Endothelial cell of umbilical vein (primary cell): Measurements from ENCODE around the gene UBE2U. TPM values are rescaled to one million over a fixed set of nuclear protein-coding genes. Genes with fewer than 3 reads are reported as not detected.

Experiments used
- BruUV-seq: library from RNA; stranded (reverse); fragments of 400-500 nt; replicated peaks from 2 replicates; lab custom pipeline; 2021; lab: Mats Ljungman, UMichigan
- CTCF ChIA-PET: fragments of 300-600, 350-600 bp; sonication (Branson Sonifier 250); formaldehyde crosslinking; loops from one replicate; lab custom pipeline; 2021; ENCODE audit warnings: antibody characterized with exemption, inconsistent platforms; lab: Charles Lee
- POLR2A ChIA-PET: fragments of 300-600, 350-600 bp; sonication (Branson Sonifier 250); formaldehyde crosslinking; loops from one replicate; lab custom pipeline; 2021; ENCODE audit warnings: antibody characterized with exemption, inconsistent platforms; lab: Charles Lee
- DNase-seq: peaks from one replicate; pipeline ENCODE4 v3.0.0-alpha.2; 2011; ENCODE audit warnings: low read depth, low spot score
- FAIRE-seq: peaks from 2 replicates; lab custom pipeline; 2011; peaks lifted over from hg19 to GRCh38; lab: Jason Lieb, UNC
- H2AFZ ChIP-seq: 2 replicates; pipeline ENCODE4 v1.6.0; 2012; ENCODE audit warnings: low read depth, low read length, control low read depth, inconsistent platforms
- H3K27ac ChIP-seq: 2 replicates; pipeline ENCODE4 v1.5.1; 2011; ENCODE audit warnings: low read depth, mild to moderate bottlenecking, control low read depth, low read length, moderate library complexity; ENCODE audit not compliant: insufficient read depth
- H3K27me3 ChIP-seq, 2 experiments: 2 replicates each; pipeline versions ENCODE4 v1.6.0 to v1.6.1; 2011; ENCODE audit warnings: low read length in 2 of 2, mixed read lengths in 1 of 2; ENCODE audit not compliant: control insufficient read depth in 2 of 2, insufficient read depth in 2 of 2
- H3K36me3 ChIP-seq, 2 experiments: 2 replicates in 1 of 2; 3 replicates in 1 of 2; pipeline ENCODE4 v1.5.1; 2011; ENCODE audit warnings: low read length in 2 of 2, mild to moderate bottlenecking in 1 of 2, moderate library complexity in 1 of 2; ENCODE audit not compliant: control insufficient read depth in 2 of 2, insufficient read depth in 2 of 2; ENCODE audit errors: extremely low read depth in 1 of 2
- H3K4me1 ChIP-seq: 3 replicates; pipeline ENCODE4 v1.5.1; 2011; ENCODE audit warnings: mild to moderate bottlenecking, low read length; ENCODE audit not compliant: control insufficient read depth, insufficient read depth; ENCODE audit errors: extremely low read depth
- H3K4me2 ChIP-seq: 2 replicates; pipeline ENCODE4 v1.6.1; 2011; ENCODE audit warnings: low read length, control low read depth, mixed read lengths; ENCODE audit not compliant: insufficient read depth
- H3K4me3 ChIP-seq, 3 experiments: fragments of 200-600 bp in 1 of 3; sonication (generic), shearing (Covaris generic) in 1 of 3; replicated peaks in 1 of 3; 2 replicates each; pipeline ENCODE4 v1.5.1; 2011 to 2016; ENCODE audit warnings: control low read depth in 3 of 3, low read length in 3 of 3, mild to moderate bottlenecking in 2 of 3, inconsistent platforms in 1 of 3, low read depth in 1 of 3, moderate library complexity in 1 of 3; ENCODE audit not compliant: insufficient read depth in 1 of 3
- H3K79me2 ChIP-seq: 2 replicates; pipeline ENCODE4 v1.6.0; 2012; ENCODE audit warnings: low read length, inconsistent platforms; ENCODE audit not compliant: control insufficient read depth, insufficient read depth
- H3K9ac ChIP-seq: replicated peaks from 2 replicates; pipeline ENCODE3; 2011; ENCODE audit warnings: low read length, control low read depth; ENCODE audit not compliant: insufficient read depth; ENCODE audit errors: extremely low read depth
- H3K9me1 ChIP-seq: replicated peaks from 3 replicates; pipeline ENCODE4 v1.6.0; 2011; ENCODE audit warnings: mild to moderate bottlenecking, low read length; ENCODE audit not compliant: control insufficient read depth, insufficient read depth; ENCODE audit errors: extremely low read depth
- H3K9me3 ChIP-seq: replicated peaks from 2 replicates; pipeline ENCODE4 v1.5.1; 2012; ENCODE audit warnings: low read length, inconsistent platforms; ENCODE audit not compliant: control insufficient read depth, insufficient read depth
- H4K20me1 ChIP-seq: replicated peaks from 2 replicates; pipeline ENCODE3; 2011; ENCODE audit warnings: mild to moderate bottlenecking, low read length; ENCODE audit not compliant: control insufficient read depth, insufficient read depth; ENCODE audit errors: extremely low read depth
- FOS ChIP-seq: IDR thresholded peaks from 2 replicates; pipeline ENCODE4 v1.6.1; 2011; ENCODE audit warnings: mild to moderate bottlenecking, low read length, moderate library complexity, borderline replicate concordance; ENCODE audit not compliant: insufficient read depth
- GATA2 ChIP-seq: IDR thresholded peaks from 2 replicates; pipeline ENCODE4 v1.7.0; 2011; ENCODE audit warnings: low read depth, mild to moderate bottlenecking, moderate library complexity, mixed read lengths, low read length; ENCODE audit not compliant: insufficient read length, insufficient read depth
- MAX ChIP-seq: IDR thresholded peaks from 2 replicates; pipeline ENCODE4 v1.6.1; 2011; ENCODE audit not compliant: insufficient read depth, insufficient read length
- MYC ChIP-seq: IDR thresholded peaks from one replicate; pipeline ENCODE4 v1.6.1; 2011; ENCODE audit warnings: mild to moderate bottlenecking, low read depth, low read length
- POLR2A ChIP-seq: IDR thresholded peaks from 2 replicates; pipeline ENCODE4 v1.6.1; 2012; ENCODE audit warnings: low read depth, mild to moderate bottlenecking, control low read depth, low read length
- POLR2AphosphoS5 ChIP-seq: IDR thresholded peaks from 2 replicates; pipeline ENCODE4 v1.6.1; 2012; ENCODE audit warnings: low read depth, mild to moderate bottlenecking, control low read depth, low read length, moderate library complexity; ENCODE audit not compliant: insufficient read depth
- dilution Hi-C: fragments of 300-500 bp; cut with MboI; formaldehyde crosslinking; loops from one replicate; pipeline ENCODE4 v1.15.0; 2019; ENCODE audit warnings: low sequenced_read_pairs; ENCODE audit not compliant: extremely low pct_ligation_motif_present
- intact Hi-C: fragments of 100-400 bp; cut with micrococcal nuclease; formaldehyde crosslinking; loops from one replicate; pipeline ENCODE4 v1.10.0; 2022
- polyA plus RNA-seq, 4 experiments: library from polyadenylated mRNA; depleted of rRNA in 3 of 4; stranded (reverse) in 3 of 4; unstranded in 1 of 4; fragments of >200 nt; gene quantifications; 2 replicates each; pipeline versions ENCODE4 v1.2.1 to v1.2.3, GENCODE V29; 2011 to 2012; ENCODE audit warnings: missing spikeins in 1 of 4
- total RNA-seq: library from RNA; stranded (reverse); gene quantifications from 2 replicates; pipeline ENCODE4 v1.2.3, GENCODE V29; 2021
- TF ChIP-seq, protein P1 (sequence below), 2 donors: IDR thresholded peaks; 1 replicate in 1 of 2; 2 replicates in 1 of 2; pipeline ENCODE4 v1.5.1; 2011; ENCODE audit warnings: low read length in 2 of 2, mild to moderate bottlenecking in 2 of 2, moderate library complexity in 2 of 2, control low read depth in 1 of 2, inconsistent platforms in 1 of 2, low read depth in 1 of 2; ENCODE audit not compliant: insufficient read depth in 1 of 2; ENCODE audit errors: extremely low read depth in 1 of 2

The UBE2U gene
- total and polyA plus RNA-seq, 2 donors (not counting 3 experiments of a cell fraction or from before 2014, with no cell fraction given), result not detected

DNA sequence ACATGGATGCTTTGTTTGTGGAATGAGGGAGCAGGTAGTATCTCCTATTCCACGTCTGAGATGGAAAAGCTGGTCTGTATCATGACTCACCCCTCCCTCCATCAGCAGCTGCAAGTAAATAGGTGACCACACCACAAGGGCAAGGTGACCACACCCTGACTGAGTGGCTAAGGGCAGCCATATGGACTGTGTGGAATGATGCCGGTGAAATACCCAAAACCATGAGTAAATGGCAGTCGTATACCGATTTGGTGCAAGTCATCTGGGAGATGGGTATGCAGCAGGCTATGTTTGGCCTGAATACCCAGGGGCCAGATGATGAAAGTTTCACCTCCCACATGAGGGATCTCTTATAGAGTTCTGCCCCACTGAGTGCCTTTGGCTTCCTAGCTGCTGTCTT, 15.8 kb upstream of the UBE2U start:
- no peaks in the 10 kb centered on the region for H3K9me3 ChIP-seq

More for the DNA sequence above, 15.8 kb upstream of the UBE2U start:
- no peaks in the 10 kb centered on the region for H3K9me1 ChIP-seq
- ChIA-PET POLR2A (no interaction called here), CTCF (no interaction called here)
- intact Hi-C loops (no loop called here), dilution Hi-C loops (no loop called here)
- no peaks in the 10 kb centered on the region for H3K36me3 ChIP-seq
- TF ChIP-seq, protein P1, sequence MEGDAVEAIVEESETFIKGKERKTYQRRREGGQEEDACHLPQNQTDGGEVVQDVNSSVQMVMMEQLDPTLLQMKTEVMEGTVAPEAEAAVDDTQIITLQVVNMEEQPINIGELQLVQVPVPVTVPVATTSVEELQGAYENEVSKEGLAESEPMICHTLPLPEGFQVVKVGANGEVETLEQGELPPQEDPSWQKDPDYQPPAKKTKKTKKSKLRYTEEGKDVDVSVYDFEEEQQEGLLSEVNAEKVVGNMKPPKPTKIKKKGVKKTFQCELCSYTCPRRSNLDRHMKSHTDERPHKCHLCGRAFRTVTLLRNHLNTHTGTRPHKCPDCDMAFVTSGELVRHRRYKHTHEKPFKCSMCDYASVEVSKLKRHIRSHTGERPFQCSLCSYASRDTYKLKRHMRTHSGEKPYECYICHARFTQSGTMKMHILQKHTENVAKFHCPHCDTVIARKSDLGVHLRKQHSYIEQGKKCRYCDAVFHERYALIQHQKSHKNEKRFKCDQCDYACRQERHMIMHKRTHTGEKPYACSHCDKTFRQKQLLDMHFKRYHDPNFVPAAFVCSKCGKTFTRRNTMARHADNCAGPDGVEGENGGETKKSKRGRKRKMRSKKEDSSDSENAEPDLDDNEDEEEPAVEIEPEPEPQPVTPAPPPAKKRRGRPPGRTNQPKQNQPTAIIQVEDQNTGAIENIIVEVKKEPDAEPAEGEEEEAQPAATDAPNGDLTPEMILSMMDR (IDR thresholded peaks at IDR 0.05; ENCODE audit: extremely low read depth in 1 of 2, insufficient read depth in 1 of 2, low read depth in 1 of 2, low read length in 2 of 2), result no peak
- no peak for TF ChIP-seq MAX
- no peak for TF ChIP-seq POLR2AphosphoS5
- TF ChIP-seq GATA2, result no peak
- no peak for TF ChIP-seq POLR2A
- TF ChIP-seq MYC, result no peak
- no peak for TF ChIP-seq FOS
- FAIRE-seq (no peak), DNase-seq (no peak)
- H3K27ac ChIP-seq, result no peak overlapping the region
- no TSS peak for BruUV-seq
- no peak overlapping the region for H3K9ac ChIP-seq
- H2AFZ ChIP-seq, result no peak overlapping the region
- no peak overlapping the region for H3K4me3 ChIP-seq
- no peak overlapping the region for H3K4me2 ChIP-seq
- H3K4me1 ChIP-seq, result no peaks in the 10 kb centered on the region
- no peaks in the 10 kb centered on the region for H4K20me1 ChIP-seq
- H3K79me2 ChIP-seq, result no peaks in the 10 kb centered on the region
- H3K27me3 ChIP-seq, result no peaks in the 10 kb centered on the region
